Testis (tissue), 3 donors: ENCODE measurements around the gene ARIH1. TPM values are rescaled to one million over a fixed set of nuclear protein-coding genes. Genes with fewer than 3 reads are reported as not detected.

Experiments used
- DNase-seq: peaks from one replicate; pipeline ENCODE4 v3.0.0-alpha.2; 2019
- H3K27ac ChIP-seq, 2 donors: fragments of 200-600 bp; sonication (generic); one replicate each; pipeline ENCODE4 v1.5.1; 2019
- H3K27me3 ChIP-seq: fragments of 200-600 bp; sonication (generic); one replicate; pipeline ENCODE4 v1.5.1; 2019
- H3K36me3 ChIP-seq: fragments of 200-600 bp; sonication (generic); one replicate; pipeline ENCODE4 v1.5.1; 2017; ENCODE audit warnings: low read depth; ENCODE audit errors: missing control alignments
- H3K4me1 ChIP-seq: fragments of 200-600 bp; sonication (generic); one replicate; pipeline ENCODE4 v1.5.1; 2019
- H3K4me3 ChIP-seq, 2 donors: fragments of 200-600 bp; sonication (generic); one replicate each; pipeline ENCODE4 v1.5.1; 2017 to 2019
- H3K9me3 ChIP-seq: fragments of 200-600 bp; sonication (generic); one replicate; pipeline ENCODE4 v1.5.1; 2017
- CTCF ChIP-seq, 3 experiments: fragments of 450-650 bp in 2 of 3; fragments of 200-600 bp in 1 of 3; sonication (generic) in 1 of 3; IDR thresholded peaks; one replicate each; pipeline ENCODE4 v1.5.1; 2016 to 2019; ENCODE audit warnings: antibody characterized with exemption in 3 of 3, mild to moderate bottlenecking in 2 of 3, moderate library complexity in 1 of 3
- POLR2A ChIP-seq: fragments of 450-650 bp; IDR thresholded peaks from one replicate; pipeline ENCODE4 v1.6.1; 2017; ENCODE audit warnings: antibody characterized with exemption, mild to moderate bottlenecking, moderate library complexity
- WGBS, 2 donors: methylation state at CpG; one replicate each; pipeline ENCODE4 v1.1.5; 2018; 5-methylcytosine and 5-hydroxymethylcytosine counted together
- intact Hi-C: fragments of 100-400 bp; cut with DNase I; formaldehyde crosslinking; loops from one replicate; pipeline ENCODE4 v1.15.1; 2023; ENCODE audit warnings: low total_unique reads
- polyA plus RNA-seq: library from polyadenylated mRNA; stranded (reverse); fragments of 350-450 nt; fragmentation: Illumina TruSeq; extraction: RNeasy Lipid Tissue Mini Kit (QIAGEN cat#74804); gene quantifications from one replicate; pipeline ENCODE4 v1.2.3, GENCODE V29; 2014; ENCODE audit warnings: low read depth, low replicate concordance; ENCODE audit not compliant: insufficient read depth
- total RNA-seq, 2 donors: library from RNA; depleted of rRNA; stranded (reverse); fragments of >200 nt; gene quantifications; one replicate each; pipeline ENCODE4 v1.2.3, GENCODE V29; 2016

ARIH1 gene
- total and polyA plus RNA-seq, 3 donors from 2014 or later = 97.8 to 221 (median 113) TPM

- intact Hi-C loops = no loop called here
- Histone ChIP-seq H3K27me3 (no peaks in the 10 kb centered on the region), H3K36me3 (no peaks in the 10 kb centered on the region), H3K4me1 (no peaks in the 10 kb centered on the region), H3K9me3 (no peaks in the 10 kb centered on the region), H3K27ac (no peak overlapping the region), H3K4me3 (no peak overlapping the region)
- DNase-seq = no peak
- TF ChIP-seq CTCF (IDR thresholded peaks at IDR 0.05) (no peak), POLR2A (no peak)
- 83 to 91% methylated on average over 1 of the region's 1 CpG for WGBS, 2 donors
Measured at GRCh38 chr15:72445426-72445825, 28.7 kb upstream of the ARIH1 start.

- no peaks in the 10 kb centered on the region for H3K36me3 ChIP-seq
- no peak for TF ChIP-seq POLR2A
- TF ChIP-seq CTCF (IDR thresholded peaks at IDR 0.05) = no peak
- no peaks in the 10 kb centered on the region for H3K4me1 ChIP-seq
- H3K27ac ChIP-seq = no peak overlapping the region
- intact Hi-C loops = no loop called here
- DNase-seq = no peak
- H3K9me3 ChIP-seq = no peaks in the 10 kb centered on the region
- WGBS, 2 donors = 85 to 91% methylated on average over 6 of the region's 6 CpGs
- no peaks in the 10 kb centered on the region for H3K27me3 ChIP-seq
- H3K4me3 ChIP-seq = no peak overlapping the region
Measured at GRCh38 chr15:72450805-72451204, 23.3 kb upstream of the ARIH1 start.

GRCh38 chr15:72451224-72451623 is 22.9 kb upstream of the ARIH1 start:
- TF ChIP-seq POLR2A (no peak), CTCF (IDR thresholded peaks at IDR 0.05) (no peak)
- no peaks in the 10 kb centered on the region for H3K27me3 ChIP-seq
- H3K4me3 ChIP-seq = no peak overlapping the region
- no peak for DNase-seq
- no peak overlapping the region for H3K27ac ChIP-seq
- H3K9me3 ChIP-seq = no peaks in the 10 kb centered on the region
- H3K4me1 ChIP-seq = no peaks in the 10 kb centered on the region
- WGBS, 2 donors = 86 to 89% methylated on average over 9 of the region's 9 CpGs
- H3K36me3 ChIP-seq = no peaks in the 10 kb centered on the region
- intact Hi-C loops = no loop called here

- no peaks in the 10 kb centered on the region for H3K36me3 ChIP-seq
- H3K27me3 ChIP-seq = no peaks in the 10 kb centered on the region
- DNase-seq = no peak
- H3K27ac ChIP-seq = no peak overlapping the region
- 92 to 99% methylated on average over 7 of the region's 7 CpGs for WGBS, 2 donors
- intact Hi-C loops = no loop called here
- no peaks in the 10 kb centered on the region for H3K9me3 ChIP-seq
- H3K4me3 ChIP-seq = no peak overlapping the region
- H3K4me1 ChIP-seq = no peaks in the 10 kb centered on the region
- TF ChIP-seq POLR2A = no peak
- no peak for TF ChIP-seq CTCF (IDR thresholded peaks at IDR 0.05)
Measured at GRCh38 chr15:72456684-72457083, 17.4 kb upstream of the ARIH1 start.

GRCh38 chr15:72460402-72460801 is 13.7 kb upstream of the ARIH1 start:
- DNase-seq = no peak
- intact Hi-C loops = no loop called here
- no peaks in the 10 kb centered on the region for H3K36me3 ChIP-seq

More at GRCh38 chr15:72460402-72460801, 13.7 kb upstream of the ARIH1 start:
- no peak overlapping the region for H3K27ac ChIP-seq
- no peaks in the 10 kb centered on the region for H3K9me3 ChIP-seq
- H3K4me1 ChIP-seq = no peaks in the 10 kb centered on the region
- TF ChIP-seq CTCF (IDR thresholded peaks at IDR 0.05) (no peak), POLR2A (no peak)
- no peaks in the 10 kb centered on the region for H3K27me3 ChIP-seq
- H3K4me3 ChIP-seq = no peak overlapping the region
- WGBS, 2 donors = 96 to 97% methylated on average over 3 of the region's 3 CpGs
